K562 (cell line): ENCODE data around the gene BICD1. TPM values are rescaled to one million over a fixed set of nuclear protein-coding genes. Genes with fewer than 3 reads are reported as not detected.

Source experiments
- CBX3 ChIP-seq, 2 experiments: IDR thresholded peaks; 1 replicate in 1 of 2; 2 replicates in 1 of 2; pipeline ENCODE4 v1.6.1; 2012; ENCODE audit warnings: inconsistent platforms in 2 of 2, low read length in 2 of 2, borderline replicate concordance in 1 of 2, control low read depth in 1 of 2
- CTBP1 ChIP-seq: fragments of 450-650 bp; IDR thresholded peaks from 2 replicates; pipeline ENCODE4 v1.6.1; 2016; ENCODE audit warnings: borderline replicate concordance
- FIP1L1 ChIP-seq: fragments of 200-400 bp; formaldehyde crosslinking; IDR thresholded peaks from 2 replicates; pipeline ENCODE4 v1.6.1; 2018; ENCODE audit warnings: mild to moderate bottlenecking, low read depth, low read length; ENCODE audit not compliant: poor library complexity, severe bottlenecking
- HCFC1 ChIP-seq: IDR thresholded peaks from 2 replicates; pipeline ENCODE4 v1.6.1; 2012; ENCODE audit warnings: low read depth, low read length, improper control_type of control experiment
- JUND ChIP-seq, 2 experiments: IDR thresholded peaks; 2 replicates in 1 of 2; 3 replicates in 1 of 2; pipeline ENCODE4 v1.6.1; 2011; ENCODE audit warnings: borderline replicate concordance in 2 of 2, low read depth in 2 of 2, low read length in 2 of 2, improper control_type of control experiment in 1 of 2, missing biosample characterization in 1 of 2, missing genetic modification characterization in 1 of 2, missing genetic modification reagents in 1 of 2
- RBFOX2 ChIP-seq: fragments of 200-400 bp; formaldehyde crosslinking; IDR thresholded peaks from 2 replicates; pipeline ENCODE4 v1.6.1; 2017; ENCODE audit warnings: low read depth, mild to moderate bottlenecking, low read length, moderate library complexity
- SAFB ChIP-seq: fragments of 200-400 bp; formaldehyde crosslinking; IDR thresholded peaks from 2 replicates; pipeline ENCODE4 v1.6.1; 2017; ENCODE audit warnings: low read depth, low read length, borderline replicate concordance
- SOX6 ChIP-seq: fragments of 450-650 bp; IDR thresholded peaks from 2 replicates; pipeline ENCODE4 v1.6.1; 2014; ENCODE audit warnings: mild to moderate bottlenecking
- SUPT5H ChIP-seq: fragments of 450-650 bp; IDR thresholded peaks from 2 replicates; pipeline ENCODE4 v1.6.1; 2016
- TAF1 ChIP-seq: IDR thresholded peaks from 2 replicates; pipeline ENCODE4 v1.6.1; 2011; ENCODE audit warnings: mild to moderate bottlenecking, low read length, moderate library complexity; ENCODE audit not compliant: insufficient read depth, control insufficient read depth, severe bottlenecking; ENCODE audit errors: extremely low read depth
- THRAP3 ChIP-seq: fragments of 450-650 bp; IDR thresholded peaks from 2 replicates; pipeline ENCODE4 v1.6.1; 2016; ENCODE audit warnings: mild to moderate bottlenecking, inconsistent platforms, borderline replicate concordance
- ZKSCAN1 ChIP-seq: fragments of 150-350 bp; IDR thresholded peaks from 2 replicates; pipeline ENCODE4 v1.6.1; 2016; ENCODE audit warnings: low read depth, low read length
- ZNF263 ChIP-seq: sonication (generic); formaldehyde crosslinking; IDR thresholded peaks from 2 replicates; pipeline ENCODE4 v1.8.0; 2022; ENCODE audit warnings: mild to moderate bottlenecking, missing genetic modification reagents, borderline replicate concordance
- ZNF699 ChIP-seq: fragments of 250-450 bp; sonication (Bioruptor Pico); IDR thresholded peaks from 2 replicates; pipeline ENCODE4 v1.8.0; 2021; ENCODE audit warnings: mild to moderate bottlenecking, moderate library complexity; ENCODE audit not compliant: insufficient replicate concordance
- polyA plus RNA-seq, 8 experiments: library from polyadenylated mRNA; depleted of rRNA in 4 of 8; stranded (reverse) in 5 of 8; unstranded in 3 of 8; fragments of >200 nt; fragmentation: Nextera tagmentation in 2 of 8; fragmentation: Illumina TruSeq in 1 of 8; extraction: Ambion mirVana in 2 of 8; extraction: Trizol in 1 of 8; gene quantifications; 2 replicates each; pipeline versions ENCODE4 v1.2.1 to v1.2.3, GENCODE V29; 2011 to 2014; ENCODE audit warnings: inconsistent platforms in 1 of 8, missing spikeins in 1 of 8
- total RNA-seq, 7 experiments: library from RNA; depleted of rRNA in 6 of 7; stranded (reverse); fragments of >200 nt in 6 of 7; fragmentation: Illumina TruSeq in 2 of 7; extraction: Trizol in 2 of 7; gene quantifications; 2 replicates each; pipeline versions ENCODE4 v1.2.1 to v1.2.3, GENCODE V29; 2011 to 2021; ENCODE audit warnings: low replicate concordance in 1 of 7
- TF ChIP-seq, protein P1 (sequence below), 2 experiments: fragments of 450-650 bp; conservative IDR thresholded peaks; 2 replicates each; pipeline ENCODE4 v1.6.1; 2017; ENCODE audit warnings: mild to moderate bottlenecking in 2 of 2, moderate library complexity in 2 of 2
- TF ChIP-seq, protein P2 (sequence below): sonication (generic); formaldehyde crosslinking; IDR thresholded peaks from 2 replicates; pipeline ENCODE4 v1.8.1; 2023; ENCODE audit warnings: mild to moderate bottlenecking, missing genetic modification reagents
- TF ChIP-seq, protein P3 (sequence below): fragments of 450-650 bp; IDR thresholded peaks from 2 replicates; pipeline ENCODE4 v1.6.1; 2018; ENCODE audit not compliant: partially characterized antibody

BICD1 gene
- total and polyA plus RNA-seq, 9 of the 15 experiments (the other 6 are each of a cell fraction or from before 2014, with no cell fraction given): 3.5 to 21.1 (median 12.5) TPM

DNA sequence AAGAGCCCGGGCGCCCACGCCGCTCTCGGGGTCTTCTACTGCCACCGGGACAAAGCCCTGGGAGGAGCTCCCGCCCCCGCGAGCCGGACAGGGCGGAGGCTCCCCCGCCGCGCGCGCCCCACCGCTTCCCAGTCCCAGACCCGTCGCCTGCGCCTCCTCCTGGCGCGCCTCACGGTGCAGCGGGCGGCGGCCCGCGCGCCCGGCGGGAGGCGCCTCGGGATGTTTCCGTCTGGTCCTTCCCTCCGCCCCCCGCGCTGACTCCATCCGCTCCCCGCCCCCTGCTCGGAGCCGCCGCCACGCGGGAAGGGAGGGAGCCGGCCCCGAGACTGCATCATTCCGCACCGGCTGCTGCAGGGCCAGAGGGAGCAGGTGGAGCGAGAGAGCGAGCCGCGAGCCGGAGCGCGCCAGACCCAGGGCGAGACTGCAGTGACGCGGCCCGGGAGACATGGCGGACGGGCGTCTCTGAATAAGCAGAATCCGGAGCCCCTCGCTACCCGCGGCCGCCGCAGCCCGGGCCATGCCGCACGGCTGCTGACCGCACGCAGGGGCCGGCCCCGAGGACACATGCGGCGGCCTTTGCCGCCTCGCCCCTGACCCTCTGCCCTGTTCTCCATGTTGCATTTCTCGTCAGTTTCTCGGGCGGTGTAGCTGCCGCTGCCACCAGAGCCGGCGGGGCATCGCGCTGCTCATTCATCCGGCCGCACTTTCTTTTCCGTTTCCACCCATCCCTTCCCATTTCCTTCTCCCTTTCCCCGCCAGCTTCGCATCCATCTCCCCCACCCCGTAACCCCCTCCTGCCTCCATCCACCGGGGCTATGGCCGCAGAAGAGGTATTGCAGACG is at the start of gene BICD1 (continued):
- TF ChIP-seq, protein P1, sequence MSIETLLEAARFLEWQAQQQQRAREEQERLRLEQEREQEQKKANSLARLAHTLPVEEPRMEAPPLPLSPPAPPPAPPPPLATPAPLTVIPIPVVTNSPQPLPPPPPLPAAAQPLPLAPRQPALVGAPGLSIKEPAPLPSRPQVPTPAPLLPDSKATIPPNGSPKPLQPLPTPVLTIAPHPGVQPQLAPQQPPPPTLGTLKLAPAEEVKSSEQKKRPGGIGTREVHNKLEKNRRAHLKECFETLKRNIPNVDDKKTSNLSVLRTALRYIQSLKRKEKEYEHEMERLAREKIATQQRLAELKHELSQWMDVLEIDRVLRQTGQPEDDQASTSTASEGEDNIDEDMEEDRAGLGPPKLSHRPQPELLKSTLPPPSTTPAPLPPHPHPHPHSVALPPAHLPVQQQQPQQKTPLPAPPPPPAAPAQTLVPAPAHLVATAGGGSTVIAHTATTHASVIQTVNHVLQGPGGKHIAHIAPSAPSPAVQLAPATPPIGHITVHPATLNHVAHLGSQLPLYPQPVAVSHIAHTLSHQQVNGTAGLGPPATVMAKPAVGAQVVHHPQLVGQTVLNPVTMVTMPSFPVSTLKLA (conservative IDR thresholded peaks at IDR 0.05): peak; percentile 74 to 89
- TF ChIP-seq JUND (IDR thresholded peaks at IDR 0.05; ENCODE audit: borderline replicate concordance, low read depth, low read length) (peak; percentile 40), JUND (tag; IDR thresholded peaks at IDR 0.05; ENCODE audit: borderline replicate concordance, low read depth, low read length) (no peak; the same call in 2 of the 3 replicates), HCFC1 (0 out of 2 replicates have a peak, but pooled peaks have one; percentile 6), SOX6 (peak; percentile 62; the same call in 1 of the 2 replicates), ZNF699 (no peak), SAFB (peak; percentile 41; the same call in 1 of the 2 replicates), TAF1 (peak; percentile 69), THRAP3 (no peak), FIP1L1 (peak; percentile 9), ZKSCAN1 (no peak), ZNF263 (CRISPR knock-in tag) (peak; percentile 45; the same call in 1 of the 2 replicates), RBFOX2 (peak; percentile 94), CTBP1 (peak; percentile 100), CBX3 (IDR thresholded peaks at IDR 0.05; ENCODE audit: borderline replicate concordance in 1 of 2, low read length in 2 of 2) (peak in 1 of 2 experiments; percentile 27; a peak in 1 of 3 replicates), SUPT5H (peak; percentile 76)
- TF ChIP-seq, protein P2, sequence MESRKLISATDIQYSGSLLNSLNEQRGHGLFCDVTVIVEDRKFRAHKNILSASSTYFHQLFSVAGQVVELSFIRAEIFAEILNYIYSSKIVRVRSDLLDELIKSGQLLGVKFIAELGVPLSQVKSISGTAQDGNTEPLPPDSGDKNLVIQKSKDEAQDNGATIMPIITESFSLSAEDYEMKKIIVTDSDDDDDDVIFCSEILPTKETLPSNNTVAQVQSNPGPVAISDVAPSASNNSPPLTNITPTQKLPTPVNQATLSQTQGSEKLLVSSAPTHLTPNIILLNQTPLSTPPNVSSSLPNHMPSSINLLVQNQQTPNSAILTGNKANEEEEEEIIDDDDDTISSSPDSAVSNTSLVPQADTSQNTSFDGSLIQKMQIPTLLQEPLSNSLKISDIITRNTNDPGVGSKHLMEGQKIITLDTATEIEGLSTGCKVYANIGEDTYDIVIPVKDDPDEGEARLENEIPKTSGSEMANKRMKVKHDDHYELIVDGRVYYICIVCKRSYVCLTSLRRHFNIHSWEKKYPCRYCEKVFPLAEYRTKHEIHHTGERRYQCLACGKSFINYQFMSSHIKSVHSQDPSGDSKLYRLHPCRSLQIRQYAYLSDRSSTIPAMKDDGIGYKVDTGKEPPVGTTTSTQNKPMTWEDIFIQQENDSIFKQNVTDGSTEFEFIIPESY (CRISPR knock-in tag): peak; percentile 63; the same call in 1 of the 2 replicates
- TF ChIP-seq, protein P3, sequence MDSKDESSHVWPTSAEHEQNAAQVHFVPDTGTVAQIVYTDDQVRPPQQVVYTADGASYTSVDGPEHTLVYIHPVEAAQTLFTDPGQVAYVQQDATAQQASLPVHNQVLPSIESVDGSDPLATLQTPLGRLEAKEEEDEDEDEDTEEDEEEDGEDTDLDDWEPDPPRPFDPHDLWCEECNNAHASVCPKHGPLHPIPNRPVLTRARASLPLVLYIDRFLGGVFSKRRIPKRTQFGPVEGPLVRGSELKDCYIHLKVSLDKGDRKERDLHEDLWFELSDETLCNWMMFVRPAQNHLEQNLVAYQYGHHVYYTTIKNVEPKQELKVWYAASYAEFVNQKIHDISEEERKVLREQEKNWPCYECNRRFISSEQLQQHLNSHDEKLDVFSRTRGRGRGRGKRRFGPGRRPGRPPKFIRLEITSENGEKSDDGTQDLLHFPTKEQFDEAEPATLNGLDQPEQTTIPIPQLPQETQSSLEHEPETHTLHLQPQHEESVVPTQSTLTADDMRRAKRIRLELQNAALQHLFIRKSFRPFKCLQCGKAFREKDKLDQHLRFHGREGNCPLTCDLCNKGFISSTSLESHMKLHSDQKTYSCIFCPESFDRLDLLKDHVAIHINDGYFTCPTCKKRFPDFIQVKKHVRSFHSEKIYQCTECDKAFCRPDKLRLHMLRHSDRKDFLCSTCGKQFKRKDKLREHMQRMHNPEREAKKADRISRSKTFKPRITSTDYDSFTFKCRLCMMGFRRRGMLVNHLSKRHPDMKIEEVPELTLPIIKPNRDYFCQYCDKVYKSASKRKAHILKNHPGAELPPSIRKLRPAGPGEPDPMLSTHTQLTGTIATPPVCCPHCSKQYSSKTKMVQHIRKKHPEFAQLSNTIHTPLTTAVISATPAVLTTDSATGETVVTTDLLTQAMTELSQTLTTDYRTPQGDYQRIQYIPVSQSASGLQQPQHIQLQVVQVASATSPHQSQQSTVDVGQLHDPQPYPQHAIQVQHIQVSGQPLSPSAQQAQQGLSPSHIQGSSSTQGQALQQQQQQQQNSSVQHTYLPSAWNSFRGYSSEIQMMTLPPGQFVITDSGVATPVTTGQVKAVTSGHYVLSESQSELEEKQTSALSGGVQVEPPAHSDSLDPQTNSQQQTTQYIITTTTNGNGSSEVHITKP: peak; percentile 35
